ENCODE data around the gene SLC37A2. TPM values are rescaled to one million over a fixed set of nuclear protein-coding genes. Genes with fewer than 3 reads are reported as not detected.
"Not testable (repeated sequence)": the region's sequence is repeated elsewhere in the genome, so short reads cannot be mapped to it uniquely, and the experiment has no call there.

Gene SLC37A2
- total RNA-seq, 2 donors from 2014 or later: 2.0 to 4.2 TPM

DNA sequence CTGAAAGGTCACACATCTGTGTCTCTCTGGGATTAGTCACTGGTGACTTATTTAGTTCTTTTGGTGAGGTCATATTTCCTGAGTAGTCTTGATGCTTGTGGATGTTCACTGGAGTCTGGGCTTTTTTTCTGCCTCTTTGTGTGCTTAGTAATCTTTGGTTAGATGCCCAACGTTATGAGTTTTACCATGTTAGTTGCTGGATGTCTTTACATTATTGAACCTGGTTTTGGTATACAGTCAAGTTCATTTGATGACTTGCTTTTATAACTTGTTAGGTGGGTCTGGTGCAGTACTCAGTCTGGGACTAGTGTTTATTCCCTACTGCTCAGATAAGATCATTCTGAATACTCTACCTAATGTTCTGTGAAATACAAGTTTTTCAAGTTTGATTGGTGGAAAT lies 26.2 kb upstream of the SLC37A2 start:
- Histone ChIP-seq H3K4me1 (no peaks in the 10 kb centered on the region), H3K9me3 (peaks cover 0 to 13% of the 10 kb centered on the region in 2 donors), H3K36me3 (no peaks in the 10 kb centered on the region), H3K27ac (no peak overlapping the region), H3K27me3 (no peaks in the 10 kb centered on the region), H3K4me3 (no peak overlapping the region)
- TF ChIP-seq, protein P1, sequence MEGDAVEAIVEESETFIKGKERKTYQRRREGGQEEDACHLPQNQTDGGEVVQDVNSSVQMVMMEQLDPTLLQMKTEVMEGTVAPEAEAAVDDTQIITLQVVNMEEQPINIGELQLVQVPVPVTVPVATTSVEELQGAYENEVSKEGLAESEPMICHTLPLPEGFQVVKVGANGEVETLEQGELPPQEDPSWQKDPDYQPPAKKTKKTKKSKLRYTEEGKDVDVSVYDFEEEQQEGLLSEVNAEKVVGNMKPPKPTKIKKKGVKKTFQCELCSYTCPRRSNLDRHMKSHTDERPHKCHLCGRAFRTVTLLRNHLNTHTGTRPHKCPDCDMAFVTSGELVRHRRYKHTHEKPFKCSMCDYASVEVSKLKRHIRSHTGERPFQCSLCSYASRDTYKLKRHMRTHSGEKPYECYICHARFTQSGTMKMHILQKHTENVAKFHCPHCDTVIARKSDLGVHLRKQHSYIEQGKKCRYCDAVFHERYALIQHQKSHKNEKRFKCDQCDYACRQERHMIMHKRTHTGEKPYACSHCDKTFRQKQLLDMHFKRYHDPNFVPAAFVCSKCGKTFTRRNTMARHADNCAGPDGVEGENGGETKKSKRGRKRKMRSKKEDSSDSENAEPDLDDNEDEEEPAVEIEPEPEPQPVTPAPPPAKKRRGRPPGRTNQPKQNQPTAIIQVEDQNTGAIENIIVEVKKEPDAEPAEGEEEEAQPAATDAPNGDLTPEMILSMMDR (IDR thresholded peaks at IDR 0.05): no peak
- DNase-seq (ENCODE audit: low spot score): no peak

DNA sequence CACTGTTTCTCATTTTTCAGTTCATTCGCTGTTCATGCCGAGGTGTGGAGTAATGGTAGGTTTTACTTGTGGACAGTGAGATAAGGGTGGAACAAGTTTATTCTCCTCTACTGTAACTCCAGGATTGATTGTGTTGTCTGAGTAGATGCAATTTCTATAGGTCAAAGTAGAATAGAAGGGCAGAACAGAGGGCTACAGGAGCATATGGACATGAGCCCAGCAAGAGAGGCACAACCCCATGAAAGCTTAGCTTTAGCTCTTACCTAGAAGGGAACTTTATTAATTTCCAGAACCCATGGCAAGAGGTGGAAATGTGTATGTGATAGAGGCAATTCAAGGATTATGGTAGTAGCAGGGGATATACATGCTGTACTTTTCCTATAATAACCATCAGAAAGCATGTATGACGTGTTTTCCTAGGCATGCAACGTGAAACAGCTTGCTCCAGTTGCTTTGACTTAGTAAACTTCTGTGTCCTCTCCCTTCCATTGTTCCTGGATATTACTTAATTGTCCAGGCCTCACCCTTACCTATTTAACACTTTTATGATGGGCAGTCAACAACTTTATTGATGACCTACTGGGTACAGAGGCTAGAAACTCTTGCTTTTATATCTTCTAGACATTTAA lies 13.8 kb upstream of the SLC37A2 start:
- Histone ChIP-seq H3K4me1 (no peaks in the 10 kb centered on the region), H3K27ac (no peak overlapping the region), H3K9me3 (no peaks in the 10 kb centered on the region), H3K36me3 (no peaks in the 10 kb centered on the region), H3K27me3 (no peaks in the 10 kb centered on the region), H3K4me3 (no peak overlapping the region)
- TF ChIP-seq, protein P1 (IDR thresholded peaks at IDR 0.05): no peak
- DNase-seq (ENCODE audit: low spot score): no peak

DNA sequence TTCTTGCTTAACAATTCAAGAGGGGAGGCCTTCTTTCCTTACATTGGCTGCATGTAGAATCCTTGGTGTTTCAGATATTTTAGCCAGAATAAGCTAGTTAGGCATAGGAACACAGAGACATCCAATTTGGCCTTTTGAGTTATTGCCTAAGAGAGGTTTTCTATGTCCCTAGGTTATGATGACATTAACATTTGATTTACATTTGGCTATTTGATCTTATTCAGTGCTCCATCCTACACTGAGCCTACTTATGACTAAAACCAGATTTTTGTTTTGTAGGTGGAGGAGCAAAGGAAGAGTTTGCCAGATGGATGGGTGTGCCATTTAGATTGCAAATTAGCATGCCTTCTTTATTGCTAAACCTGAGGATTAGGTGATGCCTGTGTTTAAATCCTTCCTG lies 11.1 kb upstream of the SLC37A2 start:
- TF ChIP-seq, protein P1 (IDR thresholded peaks at IDR 0.05): no peak
- no peak overlapping the region for H3K27ac ChIP-seq
- H3K4me1 ChIP-seq: no peaks in the 10 kb centered on the region
- no peak overlapping the region for H3K4me3 ChIP-seq
- no peaks in the 10 kb centered on the region for H3K9me3 ChIP-seq
- no peak for DNase-seq (ENCODE audit: low spot score)
- no peaks in the 10 kb centered on the region for H3K27me3 ChIP-seq
- H3K36me3 ChIP-seq: no peaks in the 10 kb centered on the region

DNA sequence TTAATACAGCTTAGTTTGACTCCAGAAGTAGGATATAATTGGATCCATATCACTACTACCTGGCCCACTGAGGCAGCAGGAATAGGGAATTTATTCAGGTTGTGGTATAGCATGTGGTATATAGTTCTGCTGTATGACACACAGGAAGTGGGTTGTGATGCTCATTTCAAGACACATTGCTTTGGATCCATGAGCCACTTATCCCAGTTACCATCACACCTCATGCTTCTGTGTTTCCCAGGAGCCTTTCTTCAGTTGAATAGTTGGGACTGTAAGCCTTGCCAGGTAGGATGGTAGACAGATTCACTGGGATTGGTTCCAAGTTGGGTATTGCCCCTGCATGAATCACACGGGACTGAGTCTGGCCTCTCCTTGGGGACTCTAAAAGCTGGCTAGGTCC lies 9.9 kb upstream of the SLC37A2 start:
- no peak overlapping the region for H3K4me3 ChIP-seq
- H3K36me3 ChIP-seq: no peaks in the 10 kb centered on the region
- no peak for DNase-seq (ENCODE audit: low spot score)
- TF ChIP-seq, protein P1 (IDR thresholded peaks at IDR 0.05): no peak
- no peaks in the 10 kb centered on the region for H3K9me3 ChIP-seq
- no peak overlapping the region for H3K27ac ChIP-seq
- H3K27me3 ChIP-seq: no peaks in the 10 kb centered on the region
- no peaks in the 10 kb centered on the region for H3K4me1 ChIP-seq

DNA sequence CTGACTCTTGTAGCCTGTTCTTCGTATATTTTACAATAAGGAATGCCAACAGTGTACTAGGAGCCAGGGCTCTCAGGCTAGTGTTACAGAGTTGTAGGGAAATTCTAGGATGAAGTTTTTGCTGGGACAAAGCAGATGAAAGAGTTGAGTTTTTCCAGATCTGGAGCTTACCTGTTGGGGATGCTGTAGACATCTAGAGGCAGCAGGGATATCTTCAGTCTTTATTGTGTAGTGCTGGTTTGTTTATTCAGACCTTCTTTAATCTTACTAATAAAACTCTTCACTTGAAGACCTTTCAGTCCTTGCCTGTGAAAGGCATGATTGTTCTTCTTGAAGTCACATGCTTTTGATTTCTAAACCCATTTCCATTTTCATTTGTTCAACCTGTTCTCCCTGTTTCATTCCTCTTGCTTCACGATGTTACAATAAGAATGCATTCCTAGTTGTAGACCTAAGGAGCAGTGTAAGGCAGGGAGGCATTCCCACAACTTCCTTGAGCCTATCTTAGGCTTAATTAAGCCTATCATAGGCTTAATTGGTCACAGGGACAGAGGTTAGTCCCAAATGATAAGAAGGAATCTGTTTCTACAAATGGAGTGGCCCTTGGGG lies 7.9 kb upstream of the SLC37A2 start:
- no peak overlapping the region for H3K4me3 ChIP-seq
- TF ChIP-seq, protein P1 (IDR thresholded peaks at IDR 0.05): no peak
- no peaks in the 10 kb centered on the region for H3K36me3 ChIP-seq
- no peak overlapping the region for H3K27ac ChIP-seq
- H3K4me1 ChIP-seq: no peaks in the 10 kb centered on the region
- no peaks in the 10 kb centered on the region for H3K9me3 ChIP-seq
- H3K27me3 ChIP-seq: no peaks in the 10 kb centered on the region
- DNase-seq (ENCODE audit: low spot score): no peak

DNA sequence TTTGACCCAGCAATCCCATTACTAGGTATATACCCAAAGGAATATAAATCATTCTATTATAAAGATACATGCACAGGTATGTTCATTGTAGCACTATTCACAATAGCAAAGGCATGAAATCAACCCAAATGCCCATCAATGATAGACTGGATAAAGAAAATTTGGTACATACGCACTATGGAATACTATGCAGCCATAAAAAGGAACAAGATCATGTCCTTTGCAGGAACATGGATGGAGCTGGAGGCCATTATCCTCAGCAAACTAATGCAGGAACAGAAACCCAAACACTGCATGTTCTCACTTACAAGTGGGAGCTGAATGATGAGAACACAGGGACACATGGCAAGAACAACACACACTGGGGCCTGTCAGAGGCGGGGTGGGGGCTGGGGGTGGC lies 7.0 kb upstream of the SLC37A2 start:
- H3K9me3 ChIP-seq; H3K27me3 ChIP-seq; DNase-seq (ENCODE audit: low spot score); H3K4me3 ChIP-seq; H3K4me1 ChIP-seq; H3K36me3 ChIP-seq; H3K27ac ChIP-seq: not testable (repeated sequence)

Measured in right atrium auricular region (tissue), 2 donors.